K562 (cell line): ENCODE measurements around the gene CLHC1.

Experiments
- CTCF ChIP-seq, 3 experiments: IDR thresholded peaks in 2 of 3; conservative IDR thresholded peaks in 1 of 3; 2 replicates each; pipeline ENCODE4 v1.5.1; 2011 to 2012; ENCODE audit warnings: low read length in 3 of 3, mild to moderate bottlenecking in 3 of 3, control low read depth in 2 of 3, improper control_type of control experiment in 1 of 3, inconsistent platforms in 1 of 3, low read depth in 1 of 3, mixed read lengths in 1 of 3, moderate library complexity in 1 of 3; ENCODE audit not compliant: insufficient read depth in 2 of 3
- MXD1 ChIP-seq: fragments of 250-450 bp; sonication (Bioruptor Pico); IDR thresholded peaks from 2 replicates; pipeline ENCODE4 v1.8.0; 2021; ENCODE audit warnings: borderline replicate concordance, mild to moderate bottlenecking, moderate library complexity; ENCODE audit not compliant: poor library complexity, severe bottlenecking
- NFE2L1 ChIP-seq: fragments of 450-650 bp; IDR thresholded peaks from 2 replicates; pipeline ENCODE4 v1.6.1; 2016; ENCODE audit warnings: missing genetic modification characterization, low read depth, mild to moderate bottlenecking, missing compliant biosample characterization, moderate library complexity, borderline replicate concordance
- REST ChIP-seq, 2 experiments: fragments of 450-650 bp; formaldehyde crosslinking in 1 of 2; IDR thresholded peaks; 2 replicates each; pipeline versions ENCODE4 v1.4.0 to v1.6.1; 2014 to 2020; ENCODE audit warnings: mild to moderate bottlenecking in 2 of 2, borderline replicate concordance in 1 of 2, low read depth in 1 of 2
- SP1 ChIP-seq: sonication (generic); formaldehyde crosslinking; IDR thresholded peaks from 2 replicates; pipeline ENCODE4 v1.8.1; 2022; ENCODE audit warnings: mild to moderate bottlenecking, missing genetic modification reagents
- ZKSCAN3 ChIP-seq: fragments of 250-450 bp; sonication (Bioruptor Pico); IDR thresholded peaks from 2 replicates; pipeline ENCODE4 v1.4.0; 2020
- ZNF583 ChIP-seq: fragments of 250-450 bp; sonication (Bioruptor Pico); IDR thresholded peaks from 2 replicates; pipeline ENCODE4 v1.4.0; 2020

- TF ChIP-seq MXD1 (no peak), CTCF (IDR thresholded peaks at IDR 0.05 in 2 of 3, conservative IDR thresholded peaks at IDR 0.05 in 1 of 3; ENCODE audit: insufficient read depth in 2 of 3, low read depth in 1 of 3, low read length in 3 of 3) (no peak), NFE2L1 (tag) (no peak), ZKSCAN3 (CRISPR knock-in tag) (no peak), ZNF583 (CRISPR knock-in tag) (no peak), REST (IDR thresholded peaks at IDR 0.05; ENCODE audit: borderline replicate concordance) (no peak), REST (CRISPR knock-in tag; IDR thresholded peaks at IDR 0.05; ENCODE audit: low read depth) (no peak), SP1 (no peak)
These were observed 27.1 kb downstream of the CLHC1 start for GRCh38 chr2:55204950-55205349.
